ENCODE results near the gene CXCL9.

CXCL9 gene

DNA sequence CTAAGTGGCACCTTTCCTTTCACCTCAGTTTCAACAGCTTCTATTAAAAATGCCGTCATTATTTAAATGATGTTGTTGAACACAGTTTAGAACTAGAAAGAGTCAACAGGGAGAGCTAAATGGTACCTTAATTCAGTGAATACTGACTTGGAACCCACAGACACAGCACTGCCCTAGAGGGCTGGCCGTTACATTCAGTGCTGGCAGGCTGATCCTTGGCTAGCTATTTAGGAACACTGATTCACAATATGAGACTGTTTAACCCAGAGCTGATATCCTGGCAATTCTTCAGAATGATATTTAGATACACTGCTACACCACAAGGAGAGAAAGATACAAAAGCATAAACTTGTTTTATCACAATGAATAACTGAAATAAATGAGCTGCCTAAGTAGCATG lies 53.8 kb downstream of the CXCL9 start:
- TF ChIP-seq, protein P1, sequence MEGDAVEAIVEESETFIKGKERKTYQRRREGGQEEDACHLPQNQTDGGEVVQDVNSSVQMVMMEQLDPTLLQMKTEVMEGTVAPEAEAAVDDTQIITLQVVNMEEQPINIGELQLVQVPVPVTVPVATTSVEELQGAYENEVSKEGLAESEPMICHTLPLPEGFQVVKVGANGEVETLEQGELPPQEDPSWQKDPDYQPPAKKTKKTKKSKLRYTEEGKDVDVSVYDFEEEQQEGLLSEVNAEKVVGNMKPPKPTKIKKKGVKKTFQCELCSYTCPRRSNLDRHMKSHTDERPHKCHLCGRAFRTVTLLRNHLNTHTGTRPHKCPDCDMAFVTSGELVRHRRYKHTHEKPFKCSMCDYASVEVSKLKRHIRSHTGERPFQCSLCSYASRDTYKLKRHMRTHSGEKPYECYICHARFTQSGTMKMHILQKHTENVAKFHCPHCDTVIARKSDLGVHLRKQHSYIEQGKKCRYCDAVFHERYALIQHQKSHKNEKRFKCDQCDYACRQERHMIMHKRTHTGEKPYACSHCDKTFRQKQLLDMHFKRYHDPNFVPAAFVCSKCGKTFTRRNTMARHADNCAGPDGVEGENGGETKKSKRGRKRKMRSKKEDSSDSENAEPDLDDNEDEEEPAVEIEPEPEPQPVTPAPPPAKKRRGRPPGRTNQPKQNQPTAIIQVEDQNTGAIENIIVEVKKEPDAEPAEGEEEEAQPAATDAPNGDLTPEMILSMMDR (IDR thresholded peaks at IDR 0.05; ENCODE audit: insufficient read depth, missing control alignments): no peak
- no peak for DNase-seq (ENCODE audit: insufficient read length, low spot score)
- FAIRE-seq: peak; percentile 46

Data from D721Med (cell line).